AG04450 (cell line): Measurements from ENCODE around the gene IRAK1BP1. TPM values are rescaled to one million over a fixed set of nuclear protein-coding genes. Genes with fewer than 3 reads are reported as not detected.
A peak's percentile ranks its signal among the peaks of the same experiment; 100 is the strongest.

ENCODE experiments used
- CTCF ChIA-PET: fragments of 300-600, 350-600 bp; formaldehyde crosslinking; extraction: SDS; loops from one replicate; lab custom pipeline; 2022; ENCODE audit warnings: antibody characterized with exemption, inconsistent platforms; lab: Charles Lee
- POLR2A ChIA-PET: fragments of 350-600 bp; formaldehyde crosslinking; extraction: SDS; loops from one replicate; lab custom pipeline; 2021; ENCODE audit warnings: antibody characterized with exemption, inconsistent platforms; lab: Yijun Ruan, JAX
- DNase-seq: peaks from one replicate; pipeline ENCODE4 v3.0.0-alpha.2; 2011; ENCODE audit warnings: low read depth, low spot score
- H3K27ac ChIP-seq: one replicate; pipeline ENCODE4 v1.5.1; 2012; ENCODE audit warnings: low read depth, low read length, control low read depth
- H3K27me3 ChIP-seq: one replicate; pipeline ENCODE4 v1.6.0; 2012; ENCODE audit warnings: low read length; ENCODE audit not compliant: control insufficient read depth, insufficient read depth
- H3K4me3 ChIP-seq: 2 replicates; pipeline ENCODE4 v1.5.1; 2011; ENCODE audit warnings: mild to moderate bottlenecking, low read depth, low read length, control low read depth
- H3K9me3 ChIP-seq: 2 replicates; pipeline ENCODE4 v1.5.1; 2012; ENCODE audit warnings: low read length; ENCODE audit not compliant: control insufficient read depth, insufficient read depth
- CTCF ChIP-seq: IDR thresholded peaks from 2 replicates; pipeline ENCODE4 v1.5.1; 2011; ENCODE audit warnings: low read depth, low read length, control low read depth, inconsistent platforms
- polyA plus RNA-seq: library from polyadenylated mRNA; depleted of rRNA; stranded (reverse); fragments of >200 nt; gene quantifications from 2 replicates; pipeline ENCODE4 v1.2.3, GENCODE V29; 2011

Gene IRAK1BP1
- polyA plus RNA-seq, 1 experiment: 3.9 TPM

GRCh38 chr6:78908621-78909020 lies 41.3 kb downstream of the IRAK1BP1 start:
- POLR2A ChIA-PET: no interaction called here
- no peak for DNase-seq
- Histone ChIP-seq H3K27ac (no peak overlapping the region), H3K4me3 (no peak overlapping the region), H3K27me3 (no peaks in the 10 kb centered on the region), H3K9me3 (no peaks in the 10 kb centered on the region; the same call in 1 of the 2 replicates)
- CTCF ChIA-PET: no interaction called here
- TF ChIP-seq CTCF: no peak

- DNase-seq: no peak
- POLR2A ChIA-PET: no interaction called here
- no peaks in the 10 kb centered on the region; the same call in 1 of the 2 replicates for H3K9me3 ChIP-seq
- CTCF ChIA-PET: no interaction called here
- no peak for TF ChIP-seq CTCF
- no peak overlapping the region for H3K4me3 ChIP-seq
- no peaks in the 10 kb centered on the region for H3K27me3 ChIP-seq
- no peak overlapping the region for H3K27ac ChIP-seq
These were observed 42.0 kb downstream of the IRAK1BP1 start for GRCh38 chr6:78909391-78909790.

GRCh38 chr6:78910010-78910409 lies 42.7 kb downstream of the IRAK1BP1 start:
- no peak overlapping the region for H3K27ac ChIP-seq
- H3K27me3 ChIP-seq: no peaks in the 10 kb centered on the region
- H3K9me3 ChIP-seq: no peaks in the 10 kb centered on the region; the same call in 1 of the 2 replicates
- DNase-seq: no peak
- no peak for TF ChIP-seq CTCF
- ChIA-PET POLR2A (no interaction called here), CTCF (no interaction called here)
- no peak overlapping the region for H3K4me3 ChIP-seq

GRCh38 chr6:78910591-78911171 lies 43.3 kb downstream of the IRAK1BP1 start:
- Histone ChIP-seq H3K4me3 (peak overlapping the region; percentile 64), H3K9me3 (no peaks in the 10 kb centered on the region; the same call in 1 of the 2 replicates), H3K27ac (no peak overlapping the region), H3K27me3 (no peaks in the 10 kb centered on the region)
- no peak for DNase-seq
- ChIA-PET CTCF (no interaction called here), POLR2A (no interaction called here)
- TF ChIP-seq CTCF: no peak

- no peak for DNase-seq
- no peaks in the 10 kb centered on the region; the same call in 1 of the 2 replicates for H3K9me3 ChIP-seq
- no peak overlapping the region for H3K4me3 ChIP-seq
- CTCF ChIA-PET: no interaction called here
- H3K27ac ChIP-seq: no peak overlapping the region
- no peak for TF ChIP-seq CTCF
- POLR2A ChIA-PET: no interaction called here
- H3K27me3 ChIP-seq: no peaks in the 10 kb centered on the region
These were observed 44.0 kb downstream of the IRAK1BP1 start for GRCh38 chr6:78911218-78911940.
